Testis (tissue), 2 donors: ENCODE data around the gene ZNF473.

Experiments used
- POLR2A ChIP-seq: fragments of 450-650 bp; IDR thresholded peaks from one replicate; pipeline ENCODE4 v1.6.1; 2017; ENCODE audit warnings: antibody characterized with exemption, mild to moderate bottlenecking, moderate library complexity
- TF ChIP-seq, protein P1 (sequence below), 3 experiments: fragments of 450-650 bp in 2 of 3; fragments of 200-600 bp in 1 of 3; sonication (generic) in 1 of 3; IDR thresholded peaks; one replicate each; pipeline ENCODE4 v1.5.1; 2016 to 2019; ENCODE audit warnings: antibody characterized with exemption in 3 of 3, mild to moderate bottlenecking in 2 of 3, moderate library complexity in 1 of 3

DNA sequence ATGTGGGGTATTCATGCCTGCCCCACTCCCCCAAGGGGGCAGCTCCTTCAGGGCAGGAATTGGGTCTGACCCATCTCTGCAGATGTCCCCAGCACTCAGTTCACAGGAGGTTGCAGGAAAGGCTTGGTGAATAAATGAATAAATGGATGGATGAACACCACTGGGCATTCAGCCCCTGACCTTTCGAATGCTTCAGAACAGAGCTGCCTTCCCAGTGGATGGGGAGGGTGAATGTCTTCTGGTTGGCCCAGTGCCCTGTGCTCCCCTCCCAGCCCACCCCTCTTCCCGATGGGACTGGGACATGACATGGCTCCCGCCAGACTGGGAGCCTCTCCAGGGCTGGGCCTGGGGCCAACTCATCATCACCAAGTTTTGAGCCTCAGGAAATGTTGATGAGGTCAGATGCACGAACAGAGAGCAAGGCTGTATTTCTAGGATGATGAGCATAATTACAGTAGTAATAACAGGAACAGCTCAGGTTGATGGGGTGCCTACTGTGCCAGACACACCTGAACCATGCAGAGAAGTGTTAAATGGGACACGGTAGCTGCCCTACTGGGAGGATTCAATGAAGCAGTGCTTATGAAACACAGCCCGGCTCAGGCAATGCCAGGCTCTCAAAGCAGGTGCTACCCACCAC, 26.3 kb upstream of the ZNF473 start:
- TF ChIP-seq POLR2A: no peak
- TF ChIP-seq, protein P1, sequence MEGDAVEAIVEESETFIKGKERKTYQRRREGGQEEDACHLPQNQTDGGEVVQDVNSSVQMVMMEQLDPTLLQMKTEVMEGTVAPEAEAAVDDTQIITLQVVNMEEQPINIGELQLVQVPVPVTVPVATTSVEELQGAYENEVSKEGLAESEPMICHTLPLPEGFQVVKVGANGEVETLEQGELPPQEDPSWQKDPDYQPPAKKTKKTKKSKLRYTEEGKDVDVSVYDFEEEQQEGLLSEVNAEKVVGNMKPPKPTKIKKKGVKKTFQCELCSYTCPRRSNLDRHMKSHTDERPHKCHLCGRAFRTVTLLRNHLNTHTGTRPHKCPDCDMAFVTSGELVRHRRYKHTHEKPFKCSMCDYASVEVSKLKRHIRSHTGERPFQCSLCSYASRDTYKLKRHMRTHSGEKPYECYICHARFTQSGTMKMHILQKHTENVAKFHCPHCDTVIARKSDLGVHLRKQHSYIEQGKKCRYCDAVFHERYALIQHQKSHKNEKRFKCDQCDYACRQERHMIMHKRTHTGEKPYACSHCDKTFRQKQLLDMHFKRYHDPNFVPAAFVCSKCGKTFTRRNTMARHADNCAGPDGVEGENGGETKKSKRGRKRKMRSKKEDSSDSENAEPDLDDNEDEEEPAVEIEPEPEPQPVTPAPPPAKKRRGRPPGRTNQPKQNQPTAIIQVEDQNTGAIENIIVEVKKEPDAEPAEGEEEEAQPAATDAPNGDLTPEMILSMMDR (IDR thresholded peaks at IDR 0.05): no peak
